WTC11 (cell line): ENCODE results near the gene CD37. TPM values are rescaled to one million over a fixed set of nuclear protein-coding genes. Genes with fewer than 3 reads are reported as not detected.

Source experiments
- ATF1 ChIP-seq: sonication (generic); formaldehyde crosslinking; IDR thresholded peaks from 2 replicates; pipeline ENCODE4 v1.8.1; 2023; ENCODE audit warnings: mild to moderate bottlenecking, moderate library complexity, missing genetic modification reagents
- CDX4 ChIP-seq: fragments of 250-450 bp; sonication (Bioruptor Pico); IDR thresholded peaks from 2 replicates; pipeline ENCODE4 v1.9.0; 2021; ENCODE audit warnings: moderate library complexity, mild to moderate bottlenecking, inconsistent platforms, borderline replicate concordance
- CREB1 ChIP-seq: sonication (generic); formaldehyde crosslinking; IDR thresholded peaks from 2 replicates; pipeline ENCODE4 v1.8.0; 2023; ENCODE audit warnings: mild to moderate bottlenecking, missing genetic modification reagents
- CREM ChIP-seq: sonication (generic); formaldehyde crosslinking; IDR thresholded peaks from 2 replicates; pipeline ENCODE4 v1.8.1; 2022; ENCODE audit warnings: mild to moderate bottlenecking, missing genetic modification reagents, moderate library complexity
- EMX1 ChIP-seq: fragments of 250-450 bp; sonication (Bioruptor Pico); IDR thresholded peaks from 2 replicates; pipeline ENCODE4 v1.8.0; 2021; ENCODE audit warnings: mild to moderate bottlenecking
- ETV6 ChIP-seq: sonication (generic); formaldehyde crosslinking; IDR thresholded peaks from 2 replicates; pipeline ENCODE4 v1.8.1; 2022; ENCODE audit warnings: mild to moderate bottlenecking, missing genetic modification reagents
- GABPB1 ChIP-seq: sonication (generic); formaldehyde crosslinking; IDR thresholded peaks from 2 replicates; pipeline ENCODE4 v1.8.1; 2023; ENCODE audit warnings: mild to moderate bottlenecking, missing genetic modification reagents
- KAT7 ChIP-seq: sonication (generic); formaldehyde crosslinking; IDR thresholded peaks from 2 replicates; pipeline ENCODE4 v1.8.1; 2023; ENCODE audit warnings: missing genetic modification reagents, mild to moderate bottlenecking, borderline replicate concordance
- NFYB ChIP-seq: sonication (generic); formaldehyde crosslinking; conservative IDR thresholded peaks from 2 replicates; pipeline ENCODE4 v1.8.0; 2022; ENCODE audit warnings: low read depth, missing genetic modification reagents
- RELA ChIP-seq: sonication (generic); formaldehyde crosslinking; IDR thresholded peaks from 2 replicates; pipeline ENCODE4 v1.8.1; 2022; ENCODE audit warnings: missing genetic modification reagents, mild to moderate bottlenecking, borderline replicate concordance
- SMAD3 ChIP-seq: sonication (generic); formaldehyde crosslinking; IDR thresholded peaks from 2 replicates; pipeline ENCODE4 v1.8.0; 2022; ENCODE audit warnings: missing genetic modification reagents, mild to moderate bottlenecking, borderline replicate concordance
- SMAD4 ChIP-seq: sonication (generic); formaldehyde crosslinking; IDR thresholded peaks from 2 replicates; pipeline ENCODE4 v1.8.0; 2022; ENCODE audit warnings: mild to moderate bottlenecking, missing genetic modification reagents
- SP1 ChIP-seq: sonication (generic); formaldehyde crosslinking; conservative IDR thresholded peaks from 2 replicates; pipeline ENCODE4 v1.8.1; 2022; ENCODE audit warnings: missing genetic modification reagents
- TCF7 ChIP-seq: sonication (generic); formaldehyde crosslinking; IDR thresholded peaks from 2 replicates; pipeline ENCODE4 v1.8.0; 2022; ENCODE audit warnings: mild to moderate bottlenecking, low read depth, missing genetic modification reagents, moderate library complexity
- TEAD4 ChIP-seq: sonication (generic); formaldehyde crosslinking; IDR thresholded peaks from 2 replicates; pipeline ENCODE4 v1.8.0; 2022; ENCODE audit warnings: mild to moderate bottlenecking, missing genetic modification reagents
- TP53 ChIP-seq: sonication (generic); formaldehyde crosslinking; IDR thresholded peaks from 2 replicates; pipeline ENCODE4 v1.8.1; 2023; ENCODE audit warnings: mild to moderate bottlenecking, missing genetic modification reagents
- ZBTB21 ChIP-seq: sonication (generic); formaldehyde crosslinking; IDR thresholded peaks from 2 replicates; pipeline ENCODE4 v1.8.1; 2023; ENCODE audit warnings: mild to moderate bottlenecking, missing genetic modification reagents, borderline replicate concordance
- ZNF317 ChIP-seq: sonication (generic); formaldehyde crosslinking; IDR thresholded peaks from 2 replicates; pipeline ENCODE4 v1.8.1; 2023; ENCODE audit warnings: low read depth, mild to moderate bottlenecking, moderate library complexity, missing genetic modification reagents, borderline replicate concordance
- ZNF396 ChIP-seq: fragments of 250-450 bp; sonication (Bioruptor Pico); IDR thresholded peaks from 2 replicates; pipeline ENCODE4 v1.8.0; 2021; ENCODE audit warnings: mild to moderate bottlenecking, moderate library complexity, borderline replicate concordance
- total RNA-seq: library from RNA; stranded (reverse); gene quantifications from 3 replicates; pipeline ENCODE4 v1.2.3, GENCODE V29; 2021
- TF ChIP-seq, protein P1 (sequence below): sonication (generic); formaldehyde crosslinking; IDR thresholded peaks from 2 replicates; pipeline ENCODE4 v1.8.0; 2022; ENCODE audit warnings: mild to moderate bottlenecking, missing genetic modification reagents
- TF ChIP-seq, protein P2 (sequence below): sonication (generic); formaldehyde crosslinking; IDR thresholded peaks from 2 replicates; pipeline ENCODE4 v1.8.1; 2022; ENCODE audit warnings: missing genetic modification reagents, borderline replicate concordance
- TF ChIP-seq, protein P3 (sequence below): sonication (generic); formaldehyde crosslinking; IDR thresholded peaks from 2 replicates; pipeline ENCODE4 v1.8.0; 2022; ENCODE audit warnings: missing genetic modification reagents
- TF ChIP-seq, protein P4 (sequence below): fragments of 250-450 bp; sonication (Bioruptor Pico); IDR thresholded peaks from 2 replicates; pipeline ENCODE4 v1.9.0; 2021; ENCODE audit warnings: mild to moderate bottlenecking, borderline replicate concordance
- TF ChIP-seq, protein P5 (sequence below): sonication (generic); formaldehyde crosslinking; IDR thresholded peaks from 2 replicates; pipeline ENCODE4 v1.8.1; 2023; ENCODE audit warnings: mild to moderate bottlenecking, missing genetic modification reagents, moderate library complexity
- TF ChIP-seq, protein P6 (sequence below): sonication (generic); formaldehyde crosslinking; IDR thresholded peaks from 2 replicates; pipeline ENCODE4 v1.8.0; 2022; ENCODE audit warnings: mild to moderate bottlenecking, missing genetic modification reagents

The CD37 gene
- total RNA-seq, 1 experiment from 2014 or later, result 1.6 TPM

- peak; percentile 92; the same call in 1 of the 2 replicates for TF ChIP-seq ZBTB21 (CRISPR knock-in tag)
- TF ChIP-seq CREB1 (CRISPR knock-in tag), result peak; percentile 98
- TF ChIP-seq ATF1 (CRISPR knock-in tag), result peak; percentile 90
- peak; percentile 92 for TF ChIP-seq NFYB (CRISPR knock-in tag)
- TF ChIP-seq CDX4 (CRISPR knock-in tag), result no peak
- TF ChIP-seq, protein P1, sequence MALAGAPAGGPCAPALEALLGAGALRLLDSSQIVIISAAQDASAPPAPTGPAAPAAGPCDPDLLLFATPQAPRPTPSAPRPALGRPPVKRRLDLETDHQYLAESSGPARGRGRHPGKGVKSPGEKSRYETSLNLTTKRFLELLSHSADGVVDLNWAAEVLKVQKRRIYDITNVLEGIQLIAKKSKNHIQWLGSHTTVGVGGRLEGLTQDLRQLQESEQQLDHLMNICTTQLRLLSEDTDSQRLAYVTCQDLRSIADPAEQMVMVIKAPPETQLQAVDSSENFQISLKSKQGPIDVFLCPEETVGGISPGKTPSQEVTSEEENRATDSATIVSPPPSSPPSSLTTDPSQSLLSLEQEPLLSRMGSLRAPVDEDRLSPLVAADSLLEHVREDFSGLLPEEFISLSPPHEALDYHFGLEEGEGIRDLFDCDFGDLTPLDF (CRISPR knock-in tag), result peak; percentile 97
- peak; percentile 89 for TF ChIP-seq CREM (CRISPR knock-in tag)
- TF ChIP-seq SP1 (CRISPR knock-in tag), result peak; percentile 89
- TF ChIP-seq KAT7, result peak; percentile 53; the same call in 1 of the 2 replicates
- TF ChIP-seq SMAD3 (CRISPR knock-in tag), result peak; percentile 91
- peak; percentile 94 for TF ChIP-seq SMAD4 (CRISPR knock-in tag)
- peak; percentile 96 for TF ChIP-seq TP53
- peak; percentile 90; the same call in 1 of the 2 replicates for TF ChIP-seq TCF7 (CRISPR knock-in tag)
- TF ChIP-seq ETV6 (CRISPR knock-in tag), result peak; percentile 96; the same call in 1 of the 2 replicates
- TF ChIP-seq, protein P2, sequence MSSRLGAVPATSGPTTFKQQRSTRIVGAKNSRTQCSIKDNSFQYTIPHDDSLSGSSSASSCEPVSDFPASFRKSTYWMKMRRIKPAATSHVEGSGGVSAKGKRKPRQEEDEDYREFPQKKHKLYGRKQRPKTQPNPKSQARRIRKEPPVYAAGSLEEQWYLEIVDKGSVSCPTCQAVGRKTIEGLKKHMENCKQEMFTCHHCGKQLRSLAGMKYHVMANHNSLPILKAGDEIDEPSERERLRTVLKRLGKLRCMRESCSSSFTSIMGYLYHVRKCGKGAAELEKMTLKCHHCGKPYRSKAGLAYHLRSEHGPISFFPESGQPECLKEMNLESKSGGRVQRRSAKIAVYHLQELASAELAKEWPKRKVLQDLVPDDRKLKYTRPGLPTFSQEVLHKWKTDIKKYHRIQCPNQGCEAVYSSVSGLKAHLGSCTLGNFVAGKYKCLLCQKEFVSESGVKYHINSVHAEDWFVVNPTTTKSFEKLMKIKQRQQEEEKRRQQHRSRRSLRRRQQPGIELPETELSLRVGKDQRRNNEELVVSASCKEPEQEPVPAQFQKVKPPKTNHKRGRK, result no peak
- TF ChIP-seq, protein P3, sequence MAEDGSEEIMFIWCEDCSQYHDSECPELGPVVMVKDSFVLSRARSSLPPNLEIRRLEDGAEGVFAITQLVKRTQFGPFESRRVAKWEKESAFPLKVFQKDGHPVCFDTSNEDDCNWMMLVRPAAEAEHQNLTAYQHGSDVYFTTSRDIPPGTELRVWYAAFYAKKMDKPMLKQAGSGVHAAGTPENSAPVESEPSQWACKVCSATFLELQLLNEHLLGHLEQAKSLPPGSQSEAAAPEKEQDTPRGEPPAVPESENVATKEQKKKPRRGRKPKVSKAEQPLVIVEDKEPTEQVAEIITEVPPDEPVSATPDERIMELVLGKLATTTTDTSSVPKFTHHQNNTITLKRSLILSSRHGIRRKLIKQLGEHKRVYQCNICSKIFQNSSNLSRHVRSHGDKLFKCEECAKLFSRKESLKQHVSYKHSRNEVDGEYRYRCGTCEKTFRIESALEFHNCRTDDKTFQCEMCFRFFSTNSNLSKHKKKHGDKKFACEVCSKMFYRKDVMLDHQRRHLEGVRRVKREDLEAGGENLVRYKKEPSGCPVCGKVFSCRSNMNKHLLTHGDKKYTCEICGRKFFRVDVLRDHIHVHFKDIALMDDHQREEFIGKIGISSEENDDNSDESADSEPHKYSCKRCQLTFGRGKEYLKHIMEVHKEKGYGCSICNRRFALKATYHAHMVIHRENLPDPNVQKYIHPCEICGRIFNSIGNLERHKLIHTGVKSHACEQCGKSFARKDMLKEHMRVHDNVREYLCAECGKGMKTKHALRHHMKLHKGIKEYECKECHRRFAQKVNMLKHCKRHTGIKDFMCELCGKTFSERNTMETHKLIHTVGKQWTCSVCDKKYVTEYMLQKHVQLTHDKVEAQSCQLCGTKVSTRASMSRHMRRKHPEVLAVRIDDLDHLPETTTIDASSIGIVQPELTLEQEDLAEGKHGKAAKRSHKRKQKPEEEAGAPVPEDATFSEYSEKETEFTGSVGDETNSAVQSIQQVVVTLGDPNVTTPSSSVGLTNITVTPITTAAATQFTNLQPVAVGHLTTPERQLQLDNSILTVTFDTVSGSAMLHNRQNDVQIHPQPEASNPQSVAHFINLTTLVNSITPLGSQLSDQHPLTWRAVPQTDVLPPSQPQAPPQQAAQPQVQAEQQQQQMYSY (CRISPR knock-in tag), result 0 out of 2 replicates have a peak, but pooled peaks have one; percentile 35
- no peak for TF ChIP-seq GABPB1 (CRISPR knock-in tag)
- TF ChIP-seq ZNF396 (CRISPR knock-in tag), result no peak
- TF ChIP-seq, protein P4, sequence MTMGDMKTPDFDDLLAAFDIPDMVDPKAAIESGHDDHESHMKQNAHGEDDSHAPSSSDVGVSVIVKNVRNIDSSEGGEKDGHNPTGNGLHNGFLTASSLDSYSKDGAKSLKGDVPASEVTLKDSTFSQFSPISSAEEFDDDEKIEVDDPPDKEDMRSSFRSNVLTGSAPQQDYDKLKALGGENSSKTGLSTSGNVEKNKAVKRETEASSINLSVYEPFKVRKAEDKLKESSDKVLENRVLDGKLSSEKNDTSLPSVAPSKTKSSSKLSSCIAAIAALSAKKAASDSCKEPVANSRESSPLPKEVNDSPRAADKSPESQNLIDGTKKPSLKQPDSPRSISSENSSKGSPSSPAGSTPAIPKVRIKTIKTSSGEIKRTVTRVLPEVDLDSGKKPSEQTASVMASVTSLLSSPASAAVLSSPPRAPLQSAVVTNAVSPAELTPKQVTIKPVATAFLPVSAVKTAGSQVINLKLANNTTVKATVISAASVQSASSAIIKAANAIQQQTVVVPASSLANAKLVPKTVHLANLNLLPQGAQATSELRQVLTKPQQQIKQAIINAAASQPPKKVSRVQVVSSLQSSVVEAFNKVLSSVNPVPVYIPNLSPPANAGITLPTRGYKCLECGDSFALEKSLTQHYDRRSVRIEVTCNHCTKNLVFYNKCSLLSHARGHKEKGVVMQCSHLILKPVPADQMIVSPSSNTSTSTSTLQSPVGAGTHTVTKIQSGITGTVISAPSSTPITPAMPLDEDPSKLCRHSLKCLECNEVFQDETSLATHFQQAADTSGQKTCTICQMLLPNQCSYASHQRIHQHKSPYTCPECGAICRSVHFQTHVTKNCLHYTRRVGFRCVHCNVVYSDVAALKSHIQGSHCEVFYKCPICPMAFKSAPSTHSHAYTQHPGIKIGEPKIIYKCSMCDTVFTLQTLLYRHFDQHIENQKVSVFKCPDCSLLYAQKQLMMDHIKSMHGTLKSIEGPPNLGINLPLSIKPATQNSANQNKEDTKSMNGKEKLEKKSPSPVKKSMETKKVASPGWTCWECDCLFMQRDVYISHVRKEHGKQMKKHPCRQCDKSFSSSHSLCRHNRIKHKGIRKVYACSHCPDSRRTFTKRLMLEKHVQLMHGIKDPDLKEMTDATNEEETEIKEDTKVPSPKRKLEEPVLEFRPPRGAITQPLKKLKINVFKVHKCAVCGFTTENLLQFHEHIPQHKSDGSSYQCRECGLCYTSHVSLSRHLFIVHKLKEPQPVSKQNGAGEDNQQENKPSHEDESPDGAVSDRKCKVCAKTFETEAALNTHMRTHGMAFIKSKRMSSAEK (CRISPR knock-in tag), result no peak
- peak; percentile 97 for TF ChIP-seq RELA
- peak; percentile 77 for TF ChIP-seq TEAD4 (CRISPR knock-in tag)
- TF ChIP-seq, protein P5, sequence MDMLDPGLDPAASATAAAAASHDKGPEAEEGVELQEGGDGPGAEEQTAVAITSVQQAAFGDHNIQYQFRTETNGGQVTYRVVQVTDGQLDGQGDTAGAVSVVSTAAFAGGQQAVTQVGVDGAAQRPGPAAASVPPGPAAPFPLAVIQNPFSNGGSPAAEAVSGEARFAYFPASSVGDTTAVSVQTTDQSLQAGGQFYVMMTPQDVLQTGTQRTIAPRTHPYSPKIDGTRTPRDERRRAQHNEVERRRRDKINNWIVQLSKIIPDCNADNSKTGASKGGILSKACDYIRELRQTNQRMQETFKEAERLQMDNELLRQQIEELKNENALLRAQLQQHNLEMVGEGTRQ (CRISPR knock-in tag), result peak; percentile 83
- TF ChIP-seq EMX1 (CRISPR knock-in tag), result no peak
- peak; percentile 79 for TF ChIP-seq ZNF317 (CRISPR knock-in tag)
- TF ChIP-seq, protein P6, sequence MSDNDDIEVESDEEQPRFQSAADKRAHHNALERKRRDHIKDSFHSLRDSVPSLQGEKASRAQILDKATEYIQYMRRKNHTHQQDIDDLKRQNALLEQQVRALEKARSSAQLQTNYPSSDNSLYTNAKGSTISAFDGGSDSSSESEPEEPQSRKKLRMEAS (CRISPR knock-in tag), result peak; percentile 100
These were observed 4.3 kb downstream of the CD37 start (continued) for GRCh38 chr19:49339301-49340068.
